Measurements from ENCODE around the gene ATXN10.

ATXN10 gene

DNA sequence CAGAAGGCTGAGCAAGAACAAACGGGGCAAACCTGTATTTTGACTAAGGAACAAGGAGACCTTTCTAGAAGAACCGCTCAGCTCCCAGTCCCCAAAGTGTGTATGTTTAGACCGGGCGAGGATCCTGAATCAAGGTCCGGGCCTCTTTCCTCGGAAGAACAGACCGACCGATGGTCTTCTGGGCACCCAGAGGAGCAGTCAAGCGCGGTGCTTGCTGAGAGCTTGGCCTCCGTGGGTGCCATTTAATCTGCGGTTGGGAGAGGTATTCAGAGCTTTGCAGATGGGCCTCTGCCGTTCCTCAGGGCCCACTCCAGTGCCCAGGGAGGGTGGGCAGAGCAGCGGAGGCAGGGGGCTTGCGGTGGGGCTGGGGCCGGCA, 26.5 kb upstream of the ATXN10 start:
- Histone ChIP-seq H3K23ac (ENCODE audit: low read length in 2 of 2) (no peak overlapping the region), H3K9ac (ENCODE audit: low read length) (no peak overlapping the region)
- WGBS = 55% methylated on average over 16 of the region's 16 CpGs

GRCh38 chr22:45645526-45646414, 25.9 kb upstream of the ATXN10 start:
- no peaks in the 10 kb centered on the region for H3K79me1 ChIP-seq (replicated peaks; ENCODE audit: low read length, poor library complexity, severe bottlenecking)
- WGBS = 20% methylated on average over 54 of the region's 54 CpGs

More for the DNA sequence above, 26.5 kb upstream of the ATXN10 start:
- Histone ChIP-seq H2BK12ac (ENCODE audit: low read length in 2 of 2) (peak overlapping the region in 1 of 2 experiments; percentile 40), H3K14ac (ENCODE audit: low read length in 2 of 2) (no peak overlapping the region), H3K9me3 (ENCODE audit: control insufficient read depth, low read length) (no peaks in the 10 kb centered on the region), H3K4me1 (ENCODE audit: control insufficient read depth, insufficient read depth, low read depth, low read length) (peaks cover 19% of the 10 kb centered on the region), H3K27ac (ENCODE audit: low read length, poor library complexity, severe bottlenecking) (no peak overlapping the region), H2AFZ (ENCODE audit: low read depth, low read length) (no peak overlapping the region), H3K79me1 (replicated peaks; ENCODE audit: low read length, poor library complexity, severe bottlenecking) (no peaks in the 10 kb centered on the region), H3K4me2 (ENCODE audit: low read length, poor library complexity, severe bottlenecking) (peak overlapping the region; percentile 72), H3K4ac (ENCODE audit: low read depth in 1 of 2, low read length in 2 of 2) (no peak overlapping the region), H3K36me3 (ENCODE audit: control insufficient read depth in 1 of 2, insufficient read depth in 2 of 2, low read depth in 1 of 2, low read length in 2 of 2) (no peaks in the 10 kb centered on the region), H2BK15ac (ENCODE audit: low read depth, poor library complexity, severe bottlenecking) (no peak overlapping the region), H2BK5ac (ENCODE audit: low read depth, low read length, poor library complexity, severe bottlenecking) (no peak overlapping the region), H4K8ac (ENCODE audit: low read length) (no peak overlapping the region), H3K27me3 (ENCODE audit: control insufficient read depth in 1 of 2, insufficient read depth in 1 of 2, low read length in 2 of 2) (peaks cover 0 to 65% of the 10 kb centered on the region in 2 experiments), H3K4me3 (ENCODE audit: insufficient read depth in 1 of 2, low read depth in 1 of 2, low read length in 2 of 2) (peak overlapping the region; percentile 32 to 61), H4K91ac (ENCODE audit: low read length) (no peak overlapping the region), H3K18ac (ENCODE audit: low read depth in 1 of 2, low read length in 2 of 2) (no peak overlapping the region), H2AK5ac (ENCODE audit: low read length, severe bottlenecking) (no peak overlapping the region), H2BK120ac (ENCODE audit: low read depth, low read length) (no peak overlapping the region)
- DNase-seq = no peak

DNA sequence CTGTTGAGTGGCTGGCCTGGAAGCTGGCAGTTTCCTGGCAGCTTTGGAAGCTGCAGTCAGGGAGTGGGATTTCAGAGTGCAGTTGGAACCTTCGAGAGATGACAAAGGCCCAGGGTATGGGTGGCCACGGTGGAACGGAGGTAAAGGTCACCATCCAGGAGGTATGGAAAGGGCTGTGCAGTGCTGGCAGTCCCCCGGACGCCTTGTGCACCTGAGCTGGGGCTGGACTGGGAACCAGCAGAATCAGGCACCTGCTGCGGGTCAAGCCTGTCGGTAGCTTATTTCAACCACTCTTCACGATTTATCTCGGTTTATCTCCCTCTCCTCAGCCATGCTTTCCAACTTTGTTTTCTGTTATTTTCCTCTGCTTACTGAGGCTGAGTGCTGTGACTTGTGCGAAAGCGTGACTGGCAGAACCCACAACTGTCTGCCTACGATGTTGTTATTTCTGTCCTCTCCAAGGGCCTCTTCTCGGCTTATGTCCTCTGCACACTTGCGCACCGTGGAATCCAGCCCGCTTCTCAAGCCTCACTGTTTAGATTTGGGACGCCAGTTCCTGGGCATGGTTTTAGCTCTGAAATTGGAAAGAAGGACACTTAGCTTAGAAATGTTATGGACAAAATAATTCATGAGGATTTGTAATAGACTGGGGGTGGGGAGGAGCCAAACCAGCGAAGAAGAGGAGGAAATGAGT, 24.0 kb upstream of the ATXN10 start:
- 91% methylated on average over 18 of the region's 18 CpGs for WGBS
- Histone ChIP-seq H3K27me3 (ENCODE audit: control insufficient read depth in 1 of 2, insufficient read depth in 1 of 2, low read length in 2 of 2) (peaks cover 0 to 58% of the 10 kb centered on the region in 2 experiments), H3K9ac (ENCODE audit: low read length) (no peak overlapping the region)

More at GRCh38 chr22:45645526-45646414, 25.9 kb upstream of the ATXN10 start:
- no peaks in the 10 kb centered on the region for H3K36me3 ChIP-seq (ENCODE audit: control insufficient read depth in 1 of 2, insufficient read depth in 2 of 2, low read depth in 1 of 2, low read length in 2 of 2)
- H2BK5ac ChIP-seq (ENCODE audit: low read depth, low read length, poor library complexity, severe bottlenecking) = no peak overlapping the region
- H2BK120ac ChIP-seq (ENCODE audit: low read depth, low read length) = peak overlapping the region; percentile 24
- no peak overlapping the region for H3K4ac ChIP-seq (ENCODE audit: low read depth in 1 of 2, low read length in 2 of 2)
- peak; percentile 46 for DNase-seq
- H2BK15ac ChIP-seq (ENCODE audit: low read depth, poor library complexity, severe bottlenecking) = no peak overlapping the region
- H3K27me3 ChIP-seq (ENCODE audit: control insufficient read depth in 1 of 2, insufficient read depth in 1 of 2, low read length in 2 of 2) = peaks cover 0 to 63% of the 10 kb centered on the region in 2 experiments
- no peak overlapping the region for H3K23ac ChIP-seq (ENCODE audit: low read length in 2 of 2)
- H3K27ac ChIP-seq (ENCODE audit: low read length, poor library complexity, severe bottlenecking) = no peak overlapping the region
- no peak overlapping the region for H3K14ac ChIP-seq (ENCODE audit: low read length in 2 of 2)
- no peaks in the 10 kb centered on the region for H3K9me3 ChIP-seq (ENCODE audit: control insufficient read depth, low read length)
- peak overlapping the region; percentile 55 for H4K8ac ChIP-seq (ENCODE audit: low read length)
- peak overlapping the region; percentile 74 for H2AK5ac ChIP-seq (ENCODE audit: low read length, severe bottlenecking)
- H3K4me3 ChIP-seq (ENCODE audit: insufficient read depth in 1 of 2, low read depth in 1 of 2, low read length in 2 of 2) = peak overlapping the region; percentile 32 to 61
- no peak overlapping the region for H2AFZ ChIP-seq (ENCODE audit: low read depth, low read length)
- H4K91ac ChIP-seq (ENCODE audit: low read length) = no peak overlapping the region
- peak overlapping the region; percentile 72 for H3K4me2 ChIP-seq (ENCODE audit: low read length, poor library complexity, severe bottlenecking)
- H3K4me1 ChIP-seq (ENCODE audit: control insufficient read depth, insufficient read depth, low read depth, low read length) = peaks cover 18% of the 10 kb centered on the region
- no peak overlapping the region for H3K18ac ChIP-seq (ENCODE audit: low read depth in 1 of 2, low read length in 2 of 2)
- H2BK12ac ChIP-seq (ENCODE audit: low read length in 2 of 2) = peak overlapping the region in 1 of 2 experiments; percentile 40
- H3K9ac ChIP-seq (ENCODE audit: low read length) = no peak overlapping the region

More for the DNA sequence above, 24.0 kb upstream of the ATXN10 start:
- Histone ChIP-seq H3K79me1 (replicated peaks; ENCODE audit: low read length, poor library complexity, severe bottlenecking) (no peaks in the 10 kb centered on the region), H3K4me1 (ENCODE audit: control insufficient read depth, insufficient read depth, low read depth, low read length) (peaks cover 18% of the 10 kb centered on the region), H2BK120ac (ENCODE audit: low read depth, low read length) (no peak overlapping the region), H2BK15ac (ENCODE audit: low read depth, poor library complexity, severe bottlenecking) (no peak overlapping the region), H2AFZ (ENCODE audit: low read depth, low read length) (no peak overlapping the region), H4K8ac (ENCODE audit: low read length) (no peak overlapping the region), H3K4me3 (ENCODE audit: insufficient read depth in 1 of 2, low read depth in 1 of 2, low read length in 2 of 2) (no peak overlapping the region), H3K27ac (ENCODE audit: low read length, poor library complexity, severe bottlenecking) (no peak overlapping the region), H3K4ac (ENCODE audit: low read depth in 1 of 2, low read length in 2 of 2) (no peak overlapping the region), H3K9me3 (ENCODE audit: control insufficient read depth, low read length) (no peaks in the 10 kb centered on the region), H3K4me2 (ENCODE audit: low read length, poor library complexity, severe bottlenecking) (no peak overlapping the region), H3K18ac (ENCODE audit: low read depth in 1 of 2, low read length in 2 of 2) (no peak overlapping the region), H3K23ac (ENCODE audit: low read length in 2 of 2) (no peak overlapping the region), H2BK5ac (ENCODE audit: low read depth, low read length, poor library complexity, severe bottlenecking) (no peak overlapping the region), H4K91ac (ENCODE audit: low read length) (no peak overlapping the region), H3K14ac (ENCODE audit: low read length in 2 of 2) (no peak overlapping the region), H2AK5ac (ENCODE audit: low read length, severe bottlenecking) (peak overlapping the region; percentile 9), H2BK12ac (ENCODE audit: low read length in 2 of 2) (no peak overlapping the region), H3K36me3 (ENCODE audit: control insufficient read depth in 1 of 2, insufficient read depth in 2 of 2, low read depth in 1 of 2, low read length in 2 of 2) (no peaks in the 10 kb centered on the region)
- no peak for DNase-seq
